A673 (cell line): ENCODE results near the gene SRPK3. TPM values are rescaled to one million over a fixed set of nuclear protein-coding genes. Genes with fewer than 3 reads are reported as not detected.

Source experiments
- BruUV-seq: library from RNA; stranded (reverse); fragments of 400-500 nt; replicated peaks from 2 replicates; lab custom pipeline; 2021; lab: Mats Ljungman, UMichigan
- CTCF ChIA-PET: fragments of 300-600 bp; sonication (Branson Sonifier 250); formaldehyde crosslinking; loops from one replicate; lab custom pipeline; 2022; ENCODE audit warnings: antibody characterized with exemption; lab: Charles Lee
- POLR2A ChIA-PET: fragments of 300-600 bp; sonication (Branson Sonifier 250); formaldehyde crosslinking; loops from one replicate; lab custom pipeline; 2022; ENCODE audit warnings: antibody characterized with exemption; ENCODE audit not compliant: low non-redundant PET; lab: Charles Lee
- DNase-seq: peaks from one replicate; pipeline ENCODE4 v3.0.0-alpha.2; 2015; ENCODE audit warnings: low spot score
- H3K27ac ChIP-seq: fragments of 200-600 bp; sonication (generic); 2 replicates; pipeline ENCODE4 v1.5.1; 2016; ENCODE audit warnings: mixed run types, low read depth, mild to moderate bottlenecking, mixed read lengths, antibody characterized with exemption, low read length; ENCODE audit not compliant: poor library complexity, severe bottlenecking
- H3K27me3 ChIP-seq: fragments of 200-600 bp; sonication (generic); replicated peaks from 2 replicates; pipeline ENCODE4 v1.6.1; 2017; ENCODE audit warnings: mixed run types, low read depth, mild to moderate bottlenecking, mixed read lengths, antibody characterized with exemption, low read length; ENCODE audit not compliant: insufficient read depth, poor library complexity
- H3K36me3 ChIP-seq: fragments of 200-600 bp; sonication (generic); 2 replicates; pipeline ENCODE4 v1.6.1; 2016; ENCODE audit warnings: mixed run types, mild to moderate bottlenecking, mixed read lengths, antibody characterized with exemption, low read length; ENCODE audit not compliant: insufficient read depth, poor library complexity, severe bottlenecking
- H3K4me1 ChIP-seq: fragments of 200-600 bp; sonication (generic); 2 replicates; pipeline ENCODE4 v1.6.1; 2017; ENCODE audit warnings: mixed run types, mild to moderate bottlenecking, mixed read lengths, antibody characterized with exemption, low read length; ENCODE audit not compliant: insufficient read depth, poor library complexity, severe bottlenecking
- H3K4me3 ChIP-seq: fragments of 200-600 bp; sonication (generic); 2 replicates; pipeline ENCODE4 v1.5.1; 2016; ENCODE audit warnings: low read depth, mixed run types, mild to moderate bottlenecking, mixed read lengths, low read length; ENCODE audit not compliant: poor library complexity, severe bottlenecking
- H3K9me3 ChIP-seq: fragments of 200-600 bp; sonication (generic); 2 replicates; pipeline ENCODE4 v1.6.1; 2016; ENCODE audit warnings: mixed run types, low read depth, mild to moderate bottlenecking, mixed read lengths, antibody characterized with exemption, low read length; ENCODE audit not compliant: poor library complexity, severe bottlenecking
- CTCF ChIP-seq: fragments of 300-800, 200-600 bp; sonication (generic); conservative IDR thresholded peaks from 2 replicates; pipeline ENCODE4 v1.5.1; 2017; ENCODE audit warnings: low read depth, mild to moderate bottlenecking, antibody characterized with exemption, low read length, moderate library complexity, mixed read lengths
- EZH2 ChIP-seq: fragments of 200-600 bp; sonication (generic); IDR thresholded peaks from 2 replicates; pipeline ENCODE4 v1.6.1; 2017; ENCODE audit warnings: borderline replicate concordance, low read depth, mild to moderate bottlenecking, mixed read lengths, antibody characterized with exemption, low read length; ENCODE audit not compliant: poor library complexity, severe bottlenecking
- intact Hi-C: fragments of 100-400 bp; cut with micrococcal nuclease; formaldehyde crosslinking; loops from one replicate; pipeline ENCODE4 v1.10.0; 2022; ENCODE audit not compliant: unreplicated experiment
- total RNA-seq: library from RNA; stranded (reverse); gene quantifications from 2 replicates; pipeline ENCODE4 v1.2.3, GENCODE V29; 2021

The SRPK3 gene
- total RNA-seq, 1 experiment from 2014 or later, result not detected

GRCh38 chrX:153762626-153763173, 18.1 kb upstream of the SRPK3 start:
- TF ChIP-seq CTCF (no peak), EZH2 (no peak)
- no peak for DNase-seq
- Histone ChIP-seq H3K36me3 (no peaks in the 10 kb centered on the region), H3K9me3 (no peaks in the 10 kb centered on the region), H3K27ac (no peak overlapping the region), H3K27me3 (no peaks in the 10 kb centered on the region), H3K4me1 (no peaks in the 10 kb centered on the region), H3K4me3 (no peak overlapping the region)
- CTCF ChIA-PET, result no interaction called here
- intact Hi-C loops, result no loop called here
- BruUV-seq, result no TSS peak
- POLR2A ChIA-PET, result no interaction called here

GRCh38 chrX:153763298-153763932, 17.4 kb upstream of the SRPK3 start:
- Histone ChIP-seq H3K27me3 (no peaks in the 10 kb centered on the region), H3K4me1 (no peaks in the 10 kb centered on the region), H3K4me3 (no peak overlapping the region), H3K36me3 (no peaks in the 10 kb centered on the region), H3K9me3 (no peaks in the 10 kb centered on the region), H3K27ac (no peak overlapping the region)
- POLR2A ChIA-PET, result no interaction called here
- intact Hi-C loops, result no loop called here
- BruUV-seq, result no TSS peak
- no peak for DNase-seq
- TF ChIP-seq EZH2, result no peak
- no peak for TF ChIP-seq CTCF
- CTCF ChIA-PET, result no interaction called here

GRCh38 chrX:153763989-153764755, 16.7 kb upstream of the SRPK3 start, which contains the start of gene PLXNB3:
Gene PLXNB3 (plus strand): TSS chrX:153764249. CDS start chrX:153765536, 1,287 bp downstream.
- peak; percentile 71 for DNase-seq
- ChIA-PET POLR2A (no interaction called here), CTCF (no interaction called here)
- no peaks in the 10 kb centered on the region for H3K4me1 ChIP-seq
- no peaks in the 10 kb centered on the region for H3K9me3 ChIP-seq
- TF ChIP-seq EZH2 (no peak), CTCF (peak; percentile 91)
- intact Hi-C loops, result loop anchor here (1.0 kb wide), 1 partner anchor 183 kb away; no protein-coding TSS in a partner anchor
- no peaks in the 10 kb centered on the region for H3K27me3 ChIP-seq
- H3K27ac ChIP-seq, result no peak within 1 kb of the TSS
- no peak within 1 kb of the TSS for H3K4me3 ChIP-seq
- BruUV-seq, result no TSS peak
- H3K36me3 ChIP-seq, result no peaks in the 10 kb centered on the region
